ENCODE results near the gene SMPD3. TPM values are rescaled to one million over a fixed set of nuclear protein-coding genes. Genes with fewer than 3 reads are reported as not detected.

SMPD3 gene
- total and polyA plus RNA-seq, 2 of the 8 experiments (the other 6 are each of a cell fraction or from before 2014, with no cell fraction given): 0.39 to 1.3 TPM

- Histone ChIP-seq H3K9ac (replicated peaks in 1 of 4; ENCODE audit: extremely low read depth in 1 of 4, low read depth in 3 of 4, low read length in 3 of 4) (no peak overlapping the region), H2AFZ (ENCODE audit: low read length) (no peak overlapping the region), H2BK120ac (replicated peaks; ENCODE audit: low read depth, low read length) (no peak overlapping the region), H3K4me1 (replicated peaks in 1 of 4; ENCODE audit: control insufficient read depth in 3 of 4, insufficient read depth in 4 of 4, low read length in 3 of 4) (peaks cover 0 to 11% (median 2%) of the 10 kb centered on the region in 4 experiments; a peak in 5 of 7 replicates), H3K4me3 (ENCODE audit: extremely low read depth in 1 of 4, insufficient read depth in 2 of 4, low read depth in 3 of 4, low read length in 4 of 4) (no peak overlapping the region), H4K20me1 (replicated peaks in 1 of 2; ENCODE audit: control insufficient read depth in 1 of 2, insufficient read depth in 2 of 2, low read length in 2 of 2) (peaks cover 0 to 2% of the 10 kb centered on the region in 2 experiments), H3K4ac (replicated peaks; ENCODE audit: insufficient read length, low read depth, low read length) (no peak overlapping the region), H3K14ac (ENCODE audit: insufficient read length) (no peak overlapping the region), H3K56ac (replicated peaks; ENCODE audit: insufficient read length, low read depth, low read length) (no peak overlapping the region), H3K23ac (ENCODE audit: insufficient read length) (no peak overlapping the region), H4K5ac (ENCODE audit: insufficient read length, low read depth, low read length) (no peak overlapping the region), H3K4me2 (ENCODE audit: insufficient read depth in 1 of 2, low read depth in 2 of 2, low read length in 2 of 2) (no peak overlapping the region), H3K36me3 (ENCODE audit: control insufficient read depth in 2 of 4, insufficient read depth in 4 of 4, low read length in 3 of 4) (no peaks in the 10 kb centered on the region), H3K27me3 (replicated peaks in 1 of 4; ENCODE audit: control insufficient read depth in 3 of 4, extremely low read depth in 1 of 4, insufficient read depth in 3 of 4, low read length in 3 of 4) (no peaks in the 10 kb centered on the region), H2AK5ac (ENCODE audit: low read depth, low read length) (no peak overlapping the region), H3K9me3 (ENCODE audit: insufficient read depth in 2 of 2, low read depth in 1 of 2, low read length in 1 of 2) (no peaks in the 10 kb centered on the region), H3K79me1 (ENCODE audit: low read depth, low read length) (no peaks in the 10 kb centered on the region), H4K91ac (replicated peaks; ENCODE audit: insufficient read length, low read length) (no peak overlapping the region), H3K27ac (ENCODE audit: low read depth, low read length) (no peak overlapping the region), H3K18ac (ENCODE audit: extremely low read depth, low read length) (no peak overlapping the region), H2BK5ac (ENCODE audit: low read depth, low read length) (no peak overlapping the region), H3K79me2 (ENCODE audit: control insufficient read depth in 1 of 2, insufficient read depth in 2 of 2, low read length in 2 of 2) (no peaks in the 10 kb centered on the region), H2BK12ac (ENCODE audit: low read depth, low read length) (no peak overlapping the region), H4K8ac (ENCODE audit: extremely low read depth, insufficient read depth, low read length) (no peak overlapping the region), H2BK15ac (ENCODE audit: low read length) (no peak overlapping the region), H3K23me2 (ENCODE audit: low read depth, low read length) (no peaks in the 10 kb centered on the region), H2BK20ac (ENCODE audit: low read length) (no peak overlapping the region)
- DNase-seq (ENCODE audit: low read depth in 1 of 2, low spot score in 2 of 2) (no peak), FAIRE-seq (no peak)
- CTCF ChIA-PET (ENCODE audit: partially characterized antibody): interaction anchor here (0.8 to 5.8 kb wide), 11 partner anchors 7 to 120 kb away, joined by 3 to 26 read pairs (median 5); no protein-coding TSS in a partner anchor
- WGBS, 2 experiments (ENCODE audit: extremely low coverage in 1 of 2, insufficient coverage in 1 of 2, insufficient read length in 1 of 2, insufficient replicate concordance in 2 of 2, low coverage in 1 of 2, low lambda C conversion rate in 2 of 2, missing lambda C conversion rate in 1 of 2): 51 to 100% methylated on average over 1 to 5 of the region's 5 CpGs
- POLR2A ChIA-PET (ENCODE audit: partially characterized antibody): no interaction called here
- no peak for TF ChIP-seq CHD1 (IDR thresholded peaks at IDR 0.05; ENCODE audit: low read depth, low read length)
- no peak for TF ChIP-seq HDAC2 (IDR thresholded peaks at IDR 0.05; ENCODE audit: borderline replicate concordance in 1 of 2, low read depth in 2 of 2, low read length in 2 of 2)
- TF ChIP-seq KDM5A (IDR thresholded peaks at IDR 0.05; ENCODE audit: low read length): no peak
- no peak for TF ChIP-seq EP300 (IDR thresholded peaks at IDR 0.05; ENCODE audit: borderline replicate concordance in 1 of 2, low read depth in 2 of 2, low read length in 2 of 2)
- TF ChIP-seq YY1 (IDR thresholded peaks at IDR 0.05; ENCODE audit: low read depth, low read length): no peak
- no peak for TF ChIP-seq BACH1 (IDR thresholded peaks at IDR 0.05; ENCODE audit: low read length)
- TF ChIP-seq TCF12 (IDR thresholded peaks at IDR 0.05; ENCODE audit: low read depth, low read length): no peak
- no peak for TF ChIP-seq GTF2F1 (IDR thresholded peaks at IDR 0.05; ENCODE audit: borderline replicate concordance, low read depth, low read length)
- TF ChIP-seq CTBP2 (IDR thresholded peaks at IDR 0.05; ENCODE audit: borderline replicate concordance, insufficient read depth, insufficient read length, low read length): no peak
- no peak for TF ChIP-seq HDAC6 (IDR thresholded peaks at IDR 0.05; ENCODE audit: low read depth, low read length)
- TF ChIP-seq RXRA (IDR thresholded peaks at IDR 0.05; ENCODE audit: insufficient read depth, low read depth, low read length): no peak
- TF ChIP-seq SAP30 (IDR thresholded peaks at IDR 0.05; ENCODE audit: insufficient read depth, insufficient replicate concordance, low read length): no peak
- TF ChIP-seq SIX5 (IDR thresholded peaks at IDR 0.05; ENCODE audit: low read depth, low read length): no peak
These were observed 47.3 kb downstream of the SMPD3 start for GRCh38 chr16:68400924-68401460.
